Measurements from ENCODE around the gene AREL1.

The AREL1 gene

DNA sequence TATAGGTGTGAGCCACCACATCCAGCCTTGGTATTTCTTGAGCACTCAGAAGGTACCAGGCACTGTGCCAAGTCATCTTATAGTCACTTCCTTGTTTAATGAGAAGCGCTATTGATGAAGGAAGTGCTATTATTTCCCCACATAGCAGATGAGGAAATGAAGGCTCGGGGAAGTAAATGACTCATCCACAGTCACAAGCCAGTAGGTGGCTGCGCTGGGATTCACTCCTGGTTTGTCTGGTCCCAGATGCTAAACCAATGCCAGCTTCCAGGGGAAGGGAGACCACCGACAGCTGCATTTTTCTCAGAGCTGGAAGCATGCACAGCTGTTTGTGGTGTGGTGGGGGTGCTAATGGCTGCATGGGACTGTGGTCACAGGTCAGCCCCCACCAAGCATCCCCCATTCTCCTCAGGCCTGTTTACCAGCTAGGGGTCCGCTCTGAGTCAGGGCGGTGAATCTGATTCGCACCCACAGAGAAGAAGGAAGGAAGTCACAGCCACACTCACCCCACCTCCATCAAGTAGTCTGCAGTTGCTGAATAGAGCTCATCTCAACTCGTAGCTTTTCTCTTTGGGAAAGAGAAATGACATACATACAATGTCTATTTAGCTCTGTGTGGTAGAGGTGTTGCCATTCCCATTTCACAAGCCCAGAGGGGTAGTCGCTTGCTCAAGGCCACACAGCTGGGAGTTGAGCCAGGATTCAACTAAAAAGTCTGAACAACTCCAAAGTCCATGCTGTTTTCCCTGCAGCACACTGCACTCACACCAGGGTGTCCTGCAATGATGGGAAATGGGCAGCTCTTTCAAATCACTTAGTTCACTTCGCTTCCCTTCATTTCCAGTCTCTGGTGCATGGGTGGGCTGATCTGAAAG is 94.6 kb downstream of the AREL1 start:
- TF ChIP-seq NFIC (IDR thresholded peaks at IDR 0.05) (peak; percentile 56; the same call in 1 of the 2 replicates), CEBPB (IDR thresholded peaks at IDR 0.05) (no peak), YY1 (IDR thresholded peaks at IDR 0.05; ENCODE audit: low read depth) (no peak), EP300 (IDR thresholded peaks at IDR 0.05; ENCODE audit: borderline replicate concordance) (no peak)
- TF ChIP-seq, protein P1, sequence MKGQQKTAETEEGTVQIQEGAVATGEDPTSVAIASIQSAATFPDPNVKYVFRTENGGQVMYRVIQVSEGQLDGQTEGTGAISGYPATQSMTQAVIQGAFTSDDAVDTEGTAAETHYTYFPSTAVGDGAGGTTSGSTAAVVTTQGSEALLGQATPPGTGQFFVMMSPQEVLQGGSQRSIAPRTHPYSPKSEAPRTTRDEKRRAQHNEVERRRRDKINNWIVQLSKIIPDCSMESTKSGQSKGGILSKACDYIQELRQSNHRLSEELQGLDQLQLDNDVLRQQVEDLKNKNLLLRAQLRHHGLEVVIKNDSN (IDR thresholded peaks at IDR 0.05) = no peak

GRCh38 chr14:74616996-74617700 is 95.7 kb downstream of the AREL1 start:
- 0 out of 2 replicates have a peak, but pooled peaks have one; percentile 7 for TF ChIP-seq TEAD4 (IDR thresholded peaks at IDR 0.05)
- no peak for TF ChIP-seq REST (IDR thresholded peaks at IDR 0.05; ENCODE audit: low read depth)

DNA sequence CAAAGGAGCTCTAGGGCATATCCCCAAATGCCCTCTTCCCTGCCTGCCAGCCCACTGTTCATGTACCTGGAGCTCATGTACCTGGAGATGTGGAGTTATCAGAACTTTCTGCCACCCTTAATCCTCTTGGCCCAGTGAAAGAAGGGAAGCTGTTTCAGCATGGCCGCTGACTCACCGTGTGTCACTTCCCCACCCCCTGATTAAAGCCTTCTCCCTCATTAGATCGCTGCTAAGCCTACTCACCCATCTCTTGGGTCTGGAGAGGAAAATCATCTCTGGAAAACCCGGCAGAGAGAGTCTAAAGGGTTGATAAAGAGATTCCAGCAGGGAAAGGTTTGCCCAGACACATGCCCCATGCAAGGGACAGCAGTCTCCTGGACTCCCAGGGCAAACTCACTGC is 96.4 kb downstream of the AREL1 start:
- no peak for TF ChIP-seq TAF1 (IDR thresholded peaks at IDR 0.05; ENCODE audit: low read depth)
- TF ChIP-seq REST (IDR thresholded peaks at IDR 0.05; ENCODE audit: low read depth) = no peak
- TF ChIP-seq, protein P2, sequence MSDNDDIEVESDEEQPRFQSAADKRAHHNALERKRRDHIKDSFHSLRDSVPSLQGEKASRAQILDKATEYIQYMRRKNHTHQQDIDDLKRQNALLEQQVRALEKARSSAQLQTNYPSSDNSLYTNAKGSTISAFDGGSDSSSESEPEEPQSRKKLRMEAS (IDR thresholded peaks at IDR 0.05) = no peak
- no peak for TF ChIP-seq NFIC (IDR thresholded peaks at IDR 0.05)
- TF ChIP-seq, protein P1 (IDR thresholded peaks at IDR 0.05) = no peak
- no peak for TF ChIP-seq EGR1 (IDR thresholded peaks at IDR 0.05)
- no peak for TF ChIP-seq EP300 (IDR thresholded peaks at IDR 0.05; ENCODE audit: borderline replicate concordance)
- TF ChIP-seq TCF12 (IDR thresholded peaks at IDR 0.05; ENCODE audit: low read depth) = no peak

DNA sequence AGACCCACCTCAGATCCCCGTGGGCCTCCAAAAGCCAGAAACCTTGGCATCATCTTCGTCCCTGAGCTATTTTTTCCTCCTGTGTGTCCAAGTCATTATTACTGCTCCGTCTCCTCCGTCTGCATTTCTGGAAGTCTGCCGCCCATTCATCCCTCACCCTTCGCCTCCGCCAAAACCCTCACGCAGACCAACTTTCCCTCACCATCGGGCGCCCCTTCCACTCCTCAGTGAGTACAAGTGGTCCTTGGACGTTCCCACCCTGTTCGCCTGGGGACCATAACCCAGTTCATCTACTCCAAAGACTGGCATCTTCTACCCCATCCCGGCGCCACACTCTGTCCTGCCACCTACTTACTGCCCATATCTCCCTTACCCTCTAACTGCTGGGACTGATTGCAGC is 97.1 kb downstream of the AREL1 start:
- no peak for TF ChIP-seq EP300 (IDR thresholded peaks at IDR 0.05; ENCODE audit: borderline replicate concordance)

GRCh38 chr14:74614508-74615495 is 98.1 kb downstream of the AREL1 start:
- TF ChIP-seq TEAD4 (IDR thresholded peaks at IDR 0.05) (0 out of 2 replicates have a peak, but pooled peaks have one; percentile 14), ZBTB7A (IDR thresholded peaks at IDR 0.05; ENCODE audit: low read depth) (no peak), RAD21 (IDR thresholded peaks at IDR 0.05; ENCODE audit: low read depth) (no peak; the same call in 1 of the 2 replicates), EGR1 (IDR thresholded peaks at IDR 0.05) (no peak), TAF1 (IDR thresholded peaks at IDR 0.05; ENCODE audit: low read depth) (no peak), YY1 (IDR thresholded peaks at IDR 0.05; ENCODE audit: low read depth) (no peak), EP300 (IDR thresholded peaks at IDR 0.05; ENCODE audit: borderline replicate concordance) (peak; percentile 41; the same call in 1 of the 2 replicates), CREB1 (IDR thresholded peaks at IDR 0.05; ENCODE audit: low read depth) (no peak), NFIC (IDR thresholded peaks at IDR 0.05) (0 out of 2 replicates have a peak, but pooled peaks have one; percentile 24), TCF12 (IDR thresholded peaks at IDR 0.05; ENCODE audit: low read depth) (no peak; the same call in 1 of the 2 replicates), REST (IDR thresholded peaks at IDR 0.05; ENCODE audit: low read depth) (no peak), CEBPB (IDR thresholded peaks at IDR 0.05) (no peak), FOXM1 (IDR thresholded peaks at IDR 0.05; ENCODE audit: borderline replicate concordance, low read depth) (no peak)
- TF ChIP-seq, protein P1 (IDR thresholded peaks at IDR 0.05) = no peak
- TF ChIP-seq, protein P2 (IDR thresholded peaks at IDR 0.05) = no peak; the same call in 1 of the 2 replicates
